Suprapubic skin (tissue), 3 donors: ENCODE results near the gene ERN1.

Experiments used
- POLR2A ChIP-seq, 2 donors: fragments of 450-650 bp; IDR thresholded peaks; one replicate each; pipeline ENCODE4 v1.6.1; 2017; ENCODE audit warnings: antibody characterized with exemption in 2 of 2, mild to moderate bottlenecking in 2 of 2, moderate library complexity in 2 of 2
- TF ChIP-seq, protein P1 (sequence below), 2 donors: fragments of 200-600 bp in 1 of 2; fragments of 450-650 bp in 1 of 2; sonication (generic) in 1 of 2; IDR thresholded peaks; one replicate each; pipeline ENCODE4 v1.5.1; 2016 to 2019; ENCODE audit warnings: antibody characterized with exemption in 2 of 2, mild to moderate bottlenecking in 1 of 2, moderate library complexity in 1 of 2

DNA sequence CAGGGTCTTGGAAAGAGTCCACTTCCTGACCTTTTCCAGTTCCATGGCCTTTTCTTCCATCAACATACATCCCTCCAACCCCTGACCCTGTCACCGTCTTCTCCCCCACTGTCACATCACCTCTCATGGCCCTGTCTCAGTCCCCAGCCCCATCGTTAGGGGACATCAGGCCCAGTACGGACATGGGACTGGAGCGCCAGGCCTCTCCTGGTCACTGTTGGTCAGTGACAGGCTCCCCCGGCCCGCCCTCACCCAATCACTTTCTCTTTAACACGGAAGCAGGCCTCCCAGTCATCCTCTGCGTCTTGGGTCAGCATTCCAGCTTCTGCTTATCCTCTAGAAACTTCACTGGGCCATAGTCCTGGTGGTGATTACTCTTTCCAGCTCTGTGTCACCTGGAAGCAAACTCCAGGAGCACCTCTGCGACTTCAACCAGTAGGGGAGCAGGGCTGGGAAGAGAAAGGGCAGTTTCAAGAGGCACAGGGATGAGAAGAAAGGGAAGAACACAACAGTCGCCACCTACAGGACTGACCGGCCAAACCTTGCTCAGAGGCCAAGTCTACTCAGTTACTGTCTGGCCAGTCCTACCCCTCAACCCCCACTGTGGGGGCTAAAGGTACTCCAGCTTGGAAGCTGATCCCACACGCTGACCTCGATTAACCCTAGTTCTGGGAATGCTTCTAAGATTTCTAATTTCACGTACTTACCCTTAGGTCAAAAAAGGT lies 93.6 kb downstream of the ERN1 start:
- TF ChIP-seq, protein P1, sequence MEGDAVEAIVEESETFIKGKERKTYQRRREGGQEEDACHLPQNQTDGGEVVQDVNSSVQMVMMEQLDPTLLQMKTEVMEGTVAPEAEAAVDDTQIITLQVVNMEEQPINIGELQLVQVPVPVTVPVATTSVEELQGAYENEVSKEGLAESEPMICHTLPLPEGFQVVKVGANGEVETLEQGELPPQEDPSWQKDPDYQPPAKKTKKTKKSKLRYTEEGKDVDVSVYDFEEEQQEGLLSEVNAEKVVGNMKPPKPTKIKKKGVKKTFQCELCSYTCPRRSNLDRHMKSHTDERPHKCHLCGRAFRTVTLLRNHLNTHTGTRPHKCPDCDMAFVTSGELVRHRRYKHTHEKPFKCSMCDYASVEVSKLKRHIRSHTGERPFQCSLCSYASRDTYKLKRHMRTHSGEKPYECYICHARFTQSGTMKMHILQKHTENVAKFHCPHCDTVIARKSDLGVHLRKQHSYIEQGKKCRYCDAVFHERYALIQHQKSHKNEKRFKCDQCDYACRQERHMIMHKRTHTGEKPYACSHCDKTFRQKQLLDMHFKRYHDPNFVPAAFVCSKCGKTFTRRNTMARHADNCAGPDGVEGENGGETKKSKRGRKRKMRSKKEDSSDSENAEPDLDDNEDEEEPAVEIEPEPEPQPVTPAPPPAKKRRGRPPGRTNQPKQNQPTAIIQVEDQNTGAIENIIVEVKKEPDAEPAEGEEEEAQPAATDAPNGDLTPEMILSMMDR (IDR thresholded peaks at IDR 0.05) = no peak
- TF ChIP-seq POLR2A (IDR thresholded peaks at IDR 0.05) = no peak
